Gastrocnemius medialis (tissue), 4 donors: Measurements from ENCODE around the gene PHACTR1. TPM values are rescaled to one million over a fixed set of nuclear protein-coding genes. Genes with fewer than 3 reads are reported as not detected.

Experiments used
- ATAC-seq, 2 donors: fragments of 150-250 bp; one replicate each; pipeline ENCODE4 v1.9.1; 2016
- DNase-seq, 2 donors: peaks; one replicate each; pipeline ENCODE4 v3.0.0-alpha.2; 2019
- H3K27ac ChIP-seq, 4 donors: fragments of 200-600 bp; sonication (generic); 1 replicate in 1 of 4; 2 replicates in 3 of 4; pipeline ENCODE4 v1.5.1; 2016 to 2018; ENCODE audit warnings: mild to moderate bottlenecking in 2 of 4, moderate library complexity in 1 of 4
- H3K27me3 ChIP-seq, 3 donors: fragments of 200-600 bp; sonication (generic) in 2 of 3; 1 replicate in 1 of 3; 2 replicates in 2 of 3; pipeline versions ENCODE4 v1.5.1 to v1.6.0; 2016 to 2019; ENCODE audit warnings: mild to moderate bottlenecking in 1 of 3, moderate library complexity in 1 of 3
- H3K36me3 ChIP-seq, 2 donors: fragments of 200-600 bp; sonication (generic) in 1 of 2; one replicate each; pipeline ENCODE4 v1.5.1; 2017 to 2018
- H3K4me1 ChIP-seq, 2 donors: fragments of 200-600 bp; sonication (generic) in 1 of 2; one replicate each; pipeline ENCODE4 v1.5.1; 2016 to 2017; ENCODE audit warnings: mild to moderate bottlenecking in 2 of 2
- H3K4me3 ChIP-seq, 4 donors: fragments of 200-600 bp; sonication (generic) in 3 of 4; 1 replicate in 1 of 4; 2 replicates in 3 of 4; pipeline ENCODE4 v1.5.1; 2016 to 2019; ENCODE audit warnings: mild to moderate bottlenecking in 2 of 4
- H3K9me3 ChIP-seq, 3 donors: fragments of 200-600 bp; sonication (generic) in 2 of 3; 1 replicate in 1 of 3; 2 replicates in 2 of 3; pipeline ENCODE4 v1.5.1; 2016 to 2019
- CTCF ChIP-seq, 5 experiments: fragments of 450-650 bp in 3 of 5; fragments of 200-600 bp in 2 of 5; sonication (generic) in 2 of 5; IDR thresholded peaks in 4 of 5; conservative IDR thresholded peaks in 1 of 5; 1 replicate in 4 of 5; 2 replicates in 1 of 5; pipeline ENCODE4 v1.5.1; 2016 to 2019; ENCODE audit warnings: antibody characterized with exemption in 5 of 5, mild to moderate bottlenecking in 3 of 5, moderate library complexity in 3 of 5
- POLR2A ChIP-seq, 2 donors: fragments of 450-650 bp; IDR thresholded peaks; one replicate each; pipeline ENCODE4 v1.6.1; 2017; ENCODE audit warnings: antibody characterized with exemption in 2 of 2, mild to moderate bottlenecking in 2 of 2, moderate library complexity in 2 of 2
- in situ Hi-C, 4 donors: fragments of 200-750 bp; cut with MboI; loops; one replicate each; pipeline versions ENCODE4 v1.15.0 to v1.8.0; 2017; ENCODE audit warnings: low sequenced_read_pairs in 4 of 4
- intact Hi-C: fragments of 100-400 bp; cut with DNase I; formaldehyde crosslinking; loops from one replicate; pipeline ENCODE4 v1.15.1; 2023; ENCODE audit warnings: low total_unique reads
- total RNA-seq, 4 donors: library from RNA; depleted of rRNA; stranded (reverse); fragments of >200 nt; gene quantifications; one replicate each; pipeline versions ENCODE4 v1.1.0 to v1.2.3, GENCODE V29; 2016

Gene PHACTR1
- total RNA-seq, 4 donors from 2014 or later: 0.07 to 0.82 (median 0.21) TPM

- ATAC-seq (no peak), DNase-seq (no peak)
- Histone ChIP-seq H3K27ac (no peak overlapping the region), H3K4me1 (no peaks in the 10 kb centered on the region), H3K36me3 (no peaks in the 10 kb centered on the region), H3K27me3 (no peaks in the 10 kb centered on the region), H3K9me3 (no peaks in the 10 kb centered on the region), H3K4me3 (no peak overlapping the region)
- intact Hi-C loops: no loop called here
- TF ChIP-seq CTCF (IDR thresholded peaks at IDR 0.05 in 4 of 5, conservative IDR thresholded peaks at IDR 0.05 in 1 of 5) (no peak), POLR2A (IDR thresholded peaks at IDR 0.05) (no peak)
- in situ Hi-C loops: no loop called here
Observed at GRCh38 chr6:13248584-13248985, 532.0 kb downstream of the PHACTR1 start.

GRCh38 chr6:13248994-13249393 is 532.4 kb downstream of the PHACTR1 start:
- Histone ChIP-seq H3K4me1 (no peaks in the 10 kb centered on the region), H3K27me3 (no peaks in the 10 kb centered on the region), H3K9me3 (no peaks in the 10 kb centered on the region), H3K4me3 (no peak overlapping the region), H3K27ac (no peak overlapping the region), H3K36me3 (no peaks in the 10 kb centered on the region)
- in situ Hi-C loops (no loop called here), intact Hi-C loops (no loop called here)
- no peak for ATAC-seq
- no peak for DNase-seq
- TF ChIP-seq POLR2A (IDR thresholded peaks at IDR 0.05) (no peak), CTCF (IDR thresholded peaks at IDR 0.05 in 4 of 5, conservative IDR thresholded peaks at IDR 0.05 in 1 of 5) (no peak)

GRCh38 chr6:13249817-13250216 is 533.2 kb downstream of the PHACTR1 start:
- Histone ChIP-seq H3K27ac (no peak overlapping the region), H3K4me3 (no peak overlapping the region), H3K36me3 (no peaks in the 10 kb centered on the region), H3K4me1 (no peaks in the 10 kb centered on the region), H3K9me3 (no peaks in the 10 kb centered on the region), H3K27me3 (no peaks in the 10 kb centered on the region)
- in situ Hi-C loops: no loop called here
- ATAC-seq: no peak
- TF ChIP-seq CTCF (IDR thresholded peaks at IDR 0.05 in 4 of 5, conservative IDR thresholded peaks at IDR 0.05 in 1 of 5) (no peak), POLR2A (IDR thresholded peaks at IDR 0.05) (no peak)
- no peak for DNase-seq
- intact Hi-C loops: no loop called here

- intact Hi-C loops: no loop called here
- in situ Hi-C loops: no loop called here
- H3K9me3 ChIP-seq: no peaks in the 10 kb centered on the region
- H3K36me3 ChIP-seq: no peaks in the 10 kb centered on the region
- no peaks in the 10 kb centered on the region for H3K27me3 ChIP-seq
- ATAC-seq: no peak
- no peak overlapping the region for H3K27ac ChIP-seq
- no peak for DNase-seq
- TF ChIP-seq CTCF (IDR thresholded peaks at IDR 0.05 in 4 of 5, conservative IDR thresholded peaks at IDR 0.05 in 1 of 5) (no peak), POLR2A (IDR thresholded peaks at IDR 0.05) (no peak)
- H3K4me1 ChIP-seq: no peaks in the 10 kb centered on the region
- no peak overlapping the region for H3K4me3 ChIP-seq
Observed at GRCh38 chr6:13250703-13251102, 534.1 kb downstream of the PHACTR1 start.

- no peak for TF ChIP-seq CTCF (IDR thresholded peaks at IDR 0.05 in 4 of 5, conservative IDR thresholded peaks at IDR 0.05 in 1 of 5)
- TF ChIP-seq POLR2A (IDR thresholded peaks at IDR 0.05): no peak
- H3K27me3 ChIP-seq: no peaks in the 10 kb centered on the region
- no peak overlapping the region for H3K27ac ChIP-seq
- H3K4me1 ChIP-seq: no peaks in the 10 kb centered on the region
- DNase-seq (no peak), ATAC-seq (no peak)
- H3K36me3 ChIP-seq: no peaks in the 10 kb centered on the region
- H3K4me3 ChIP-seq: no peak overlapping the region
- in situ Hi-C loops: no loop called here
- no peaks in the 10 kb centered on the region for H3K9me3 ChIP-seq
- intact Hi-C loops: no loop called here
Observed at GRCh38 chr6:13251242-13251641, 534.7 kb downstream of the PHACTR1 start.
